HFFc6 (cell line): Measurements from ENCODE around the gene KLF12. TPM values are rescaled to one million over a fixed set of nuclear protein-coding genes. Genes with fewer than 3 reads are reported as not detected.

Experiments
- DNase-seq: peaks from one replicate; pipeline ENCODE4 v3.0.0-alpha.2; 2018
- H3K27ac Mint-ChIP-seq: 2 replicates; pipeline ENCODE4 v1.8.0; 2020; ENCODE audit warnings: mild to moderate bottlenecking, mixed read lengths
- H3K27me3 Mint-ChIP-seq: 2 replicates; pipeline ENCODE4 v1.8.0; 2021; ENCODE audit warnings: mild to moderate bottlenecking, moderate library complexity, mixed read lengths; ENCODE audit not compliant: insufficient read depth
- H3K36me3 Mint-ChIP-seq: 2 replicates; pipeline ENCODE4 v1.8.0; 2021; ENCODE audit warnings: low read depth, mixed read lengths
- H3K4me1 Mint-ChIP-seq: 2 replicates; pipeline ENCODE4 v1.8.0; 2020; ENCODE audit warnings: low read depth, mixed read lengths
- H3K4me3 Mint-ChIP-seq: 2 replicates; pipeline ENCODE4 v1.8.0; 2020; ENCODE audit warnings: mild to moderate bottlenecking, moderate library complexity, mixed read lengths
- H3K9me3 Mint-ChIP-seq: 2 replicates; pipeline ENCODE4 v1.8.0; 2020; ENCODE audit warnings: mild to moderate bottlenecking, mixed read lengths
- CTCF ChIP-seq: fragments of 200-600 bp; sonication (generic); IDR thresholded peaks from 2 replicates; pipeline ENCODE4 v1.5.0; 2021; ENCODE audit warnings: antibody characterized with exemption, mild to moderate bottlenecking
- total RNA-seq, 6 experiments: library from RNA; stranded (reverse); fragmentation: NEBNext Ultra II Directional; extraction: Animal tissue kit (Norgen Biotek cat#: 25700); gene quantifications; 2 replicates in 1 of 6; 3 replicates in 5 of 6; pipeline ENCODE4 v1.2.3, GENCODE V29; 2021

The KLF12 gene
- total RNA-seq, 6 experiments from 2014 or later = 18.1 to 28.2 (median 24.1) TPM

- H3K27ac Mint-ChIP-seq = no peak overlapping the region
- no peak overlapping the region for H3K4me3 Mint-ChIP-seq
- H3K36me3 Mint-ChIP-seq = peaks cover 36% of the 10 kb centered on the region
- H3K9me3 Mint-ChIP-seq = no peaks in the 10 kb centered on the region
- no peaks in the 10 kb centered on the region for H3K27me3 Mint-ChIP-seq
- no peak for DNase-seq
- no peak for TF ChIP-seq CTCF
- peaks cover 56% of the 10 kb centered on the region for H3K4me1 Mint-ChIP-seq
Observed at GRCh38 chr13:74087357-74087756, 46.8 kb downstream of the KLF12 start.
